Mesothelial cell of epicardium (in vitro differentiated cells): ENCODE data around the gene SH2D5. TPM values are rescaled to one million over a fixed set of nuclear protein-coding genes. Genes with fewer than 3 reads are reported as not detected.

Source experiments
- DNase-seq, 2 experiments: peaks; one replicate each; pipeline ENCODE4 v3.0.0; 2021; ENCODE audit warnings: low spot score in 2 of 2; ENCODE audit not compliant: unreplicated experiment in 2 of 2
- H3K27ac Mint-ChIP-seq: 2 replicates; pipeline ENCODE4 v1.8.0; 2021; ENCODE audit warnings: mixed read lengths
- H3K27me3 Mint-ChIP-seq: 2 replicates; pipeline ENCODE4 v1.8.0; 2021; ENCODE audit warnings: low read depth, mixed read lengths
- H3K36me3 Mint-ChIP-seq: 2 replicates; pipeline ENCODE4 v1.8.0; 2021; ENCODE audit warnings: mixed read lengths
- H3K4me1 Mint-ChIP-seq: 2 replicates; pipeline ENCODE4 v1.8.0; 2021; ENCODE audit warnings: mixed read lengths
- H3K4me3 Mint-ChIP-seq: 2 replicates; pipeline ENCODE4 v1.8.0; 2021; ENCODE audit warnings: mild to moderate bottlenecking, moderate library complexity, mixed read lengths
- H3K9me3 Mint-ChIP-seq: 2 replicates; pipeline ENCODE4 v1.8.0; 2021; ENCODE audit warnings: mixed read lengths
- CTCF ChIP-seq: fragments of 200-600 bp; sonication (generic); IDR thresholded peaks from one replicate; pipeline ENCODE4 v1.5.0; 2021; ENCODE audit warnings: antibody characterized with exemption; ENCODE audit not compliant: unreplicated experiment
- total RNA-seq: library from RNA; stranded (reverse); gene quantifications from 3 replicates; pipeline ENCODE4 v1.2.1, GENCODE V29; 2021

The SH2D5 gene
- total RNA-seq, 1 donor from 2014 or later: 0.45 TPM

- Mint-ChIP-seq H3K27me3 (peaks cover 39% of the 10 kb centered on the region), H3K4me1 (no peaks in the 10 kb centered on the region), H3K27ac (no peak overlapping the region), H3K36me3 (no peaks in the 10 kb centered on the region), H3K9me3 (no peaks in the 10 kb centered on the region), H3K4me3 (no peak overlapping the region)
- DNase-seq: peak in 1 of 2 experiments; percentile 37
- TF ChIP-seq CTCF: no peak
Observed at GRCh38 chr1:20726932-20727745, 5.4 kb downstream of the SH2D5 start.

DNA sequence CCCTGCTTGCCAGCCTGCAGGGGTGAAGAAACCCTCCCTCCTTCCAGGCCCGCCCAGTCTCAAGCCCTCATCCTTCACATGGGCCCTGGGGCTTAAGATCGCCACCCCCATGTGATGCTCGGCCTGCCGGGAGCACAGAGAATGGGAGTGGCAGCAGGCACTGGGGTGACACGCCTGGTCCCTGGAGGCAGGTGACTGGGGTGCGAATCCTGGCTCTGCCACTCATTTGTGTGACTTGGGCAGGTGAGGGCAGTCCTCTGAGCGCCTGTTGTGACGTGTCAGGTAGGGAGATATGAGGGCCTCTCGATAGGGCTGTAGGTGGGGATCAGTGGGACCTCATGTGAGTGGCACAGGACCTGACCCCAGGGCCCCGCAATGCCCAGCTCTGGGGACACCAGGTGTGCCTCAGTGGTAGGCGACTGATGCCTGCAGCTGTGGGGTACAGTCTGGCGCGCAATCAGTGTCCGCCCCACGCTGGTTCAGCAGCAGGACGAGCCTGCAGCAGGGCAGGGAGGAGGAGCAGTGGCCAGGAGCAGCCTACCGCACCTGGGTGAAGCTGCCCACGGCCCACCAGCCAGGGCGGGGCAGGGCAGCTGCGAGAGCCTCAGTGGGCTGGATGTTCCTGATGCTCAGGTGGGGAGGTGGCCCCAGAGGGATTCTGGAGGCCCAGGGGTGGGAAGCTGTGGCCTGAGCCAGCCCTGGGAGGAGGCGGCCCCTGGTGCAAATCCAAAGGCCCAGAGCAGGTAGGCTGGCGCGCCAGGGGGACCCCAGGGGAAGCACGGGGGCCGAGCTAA, 6.2 kb downstream of the SH2D5 start:
- Mint-ChIP-seq H3K9me3 (no peaks in the 10 kb centered on the region), H3K27ac (no peak overlapping the region), H3K27me3 (peaks cover 37% of the 10 kb centered on the region), H3K4me3 (no peak overlapping the region), H3K36me3 (no peaks in the 10 kb centered on the region), H3K4me1 (no peaks in the 10 kb centered on the region)
- DNase-seq: peak in 1 of 2 experiments; percentile 29
- no peak for TF ChIP-seq CTCF

GRCh38 chr1:20725189-20726117, 7.0 kb downstream of the SH2D5 start:
- TF ChIP-seq CTCF: no peak
- Mint-ChIP-seq H3K9me3 (no peaks in the 10 kb centered on the region), H3K27ac (no peak overlapping the region), H3K36me3 (no peaks in the 10 kb centered on the region), H3K4me1 (no peaks in the 10 kb centered on the region), H3K4me3 (no peak overlapping the region), H3K27me3 (peaks cover 34% of the 10 kb centered on the region)
- peak in 1 of 2 experiments; percentile 36 for DNase-seq

GRCh38 chr1:20724364-20725188, 7.9 kb downstream of the SH2D5 start:
- H3K27ac Mint-ChIP-seq: no peak overlapping the region

More at GRCh38 chr1:20724364-20725188, 7.9 kb downstream of the SH2D5 start:
- Mint-ChIP-seq H3K36me3 (no peaks in the 10 kb centered on the region), H3K9me3 (no peaks in the 10 kb centered on the region), H3K27me3 (peaks cover 34% of the 10 kb centered on the region), H3K4me3 (no peak overlapping the region), H3K4me1 (no peaks in the 10 kb centered on the region)
- DNase-seq: no peak
- TF ChIP-seq CTCF: no peak
